GM12801 (cell line): ENCODE data around the gene TACC2.

Experiments used
- CTCF ChIP-seq: IDR thresholded peaks from one replicate; pipeline ENCODE4 v1.5.1; 2011; ENCODE audit warnings: control low read depth; ENCODE audit not compliant: insufficient read length; ENCODE audit errors: extremely low read depth

TACC2 gene

GRCh38 chr10:122198631-122199030, 209.7 kb downstream of the TACC2 start:
- no peak for TF ChIP-seq CTCF

GRCh38 chr10:122199070-122199469, 210.1 kb downstream of the TACC2 start:
- no peak for TF ChIP-seq CTCF

- no peak for TF ChIP-seq CTCF
These were observed 210.7 kb downstream of the TACC2 start for GRCh38 chr10:122199689-122200088.

- no peak for TF ChIP-seq CTCF
These were observed 212.4 kb downstream of the TACC2 start for GRCh38 chr10:122201401-122201800.

- no peak for TF ChIP-seq CTCF
These were observed 215.9 kb downstream of the TACC2 start for GRCh38 chr10:122204691-122205489.

GRCh38 chr10:122206471-122207065, 217.6 kb downstream of the TACC2 start:
- no peak for TF ChIP-seq CTCF

GRCh38 chr10:122207163-122207562, 218.2 kb downstream of the TACC2 start:
- no peak for TF ChIP-seq CTCF
